ENCODE data around the gene ITM2A. TPM values are rescaled to one million over a fixed set of nuclear protein-coding genes. Genes with fewer than 3 reads are reported as not detected.

ITM2A gene
- total RNA-seq, 1 experiment from 2014 or later = not detected

DNA sequence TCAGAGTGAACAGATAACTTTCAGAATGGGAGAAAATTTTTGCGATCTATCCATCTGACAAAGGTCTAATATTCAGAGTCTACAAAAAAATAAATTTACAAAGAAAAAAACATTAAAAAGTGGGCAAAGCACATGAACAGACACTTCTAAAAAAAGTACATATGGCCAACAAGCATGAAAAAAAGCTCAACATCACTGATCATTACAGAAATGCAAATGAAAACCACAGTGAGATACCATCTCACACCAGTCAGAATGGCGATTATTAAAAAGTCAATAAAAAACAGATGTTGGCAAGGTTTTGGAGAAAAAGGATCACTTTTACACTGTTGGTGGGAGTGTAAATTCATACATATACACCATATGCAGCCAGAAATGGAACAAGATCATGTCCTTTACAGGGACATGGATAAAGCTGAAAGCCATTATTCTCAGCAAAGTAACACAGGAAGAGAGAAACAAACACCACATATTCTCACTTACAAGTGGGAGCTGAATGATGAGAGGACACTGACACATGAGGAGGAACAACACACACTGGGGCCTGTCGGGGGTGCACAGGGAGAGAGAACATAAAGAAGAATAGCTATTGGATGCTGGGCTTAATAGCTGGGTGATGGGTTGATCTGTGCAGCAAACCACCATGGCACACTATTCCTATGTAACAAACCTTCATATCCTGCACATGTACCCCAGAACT, 41.6 kb upstream of the ITM2A start:
- no peak for DNase-seq
- TF ChIP-seq, protein P1, sequence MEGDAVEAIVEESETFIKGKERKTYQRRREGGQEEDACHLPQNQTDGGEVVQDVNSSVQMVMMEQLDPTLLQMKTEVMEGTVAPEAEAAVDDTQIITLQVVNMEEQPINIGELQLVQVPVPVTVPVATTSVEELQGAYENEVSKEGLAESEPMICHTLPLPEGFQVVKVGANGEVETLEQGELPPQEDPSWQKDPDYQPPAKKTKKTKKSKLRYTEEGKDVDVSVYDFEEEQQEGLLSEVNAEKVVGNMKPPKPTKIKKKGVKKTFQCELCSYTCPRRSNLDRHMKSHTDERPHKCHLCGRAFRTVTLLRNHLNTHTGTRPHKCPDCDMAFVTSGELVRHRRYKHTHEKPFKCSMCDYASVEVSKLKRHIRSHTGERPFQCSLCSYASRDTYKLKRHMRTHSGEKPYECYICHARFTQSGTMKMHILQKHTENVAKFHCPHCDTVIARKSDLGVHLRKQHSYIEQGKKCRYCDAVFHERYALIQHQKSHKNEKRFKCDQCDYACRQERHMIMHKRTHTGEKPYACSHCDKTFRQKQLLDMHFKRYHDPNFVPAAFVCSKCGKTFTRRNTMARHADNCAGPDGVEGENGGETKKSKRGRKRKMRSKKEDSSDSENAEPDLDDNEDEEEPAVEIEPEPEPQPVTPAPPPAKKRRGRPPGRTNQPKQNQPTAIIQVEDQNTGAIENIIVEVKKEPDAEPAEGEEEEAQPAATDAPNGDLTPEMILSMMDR (IDR thresholded peaks at IDR 0.05; ENCODE audit: insufficient read depth in 1 of 2, low read depth in 1 of 2, low read length in 1 of 2, severe bottlenecking in 1 of 2, unreplicated experiment in 1 of 2) = no peak
- Mint-ChIP-seq H3K27me3 (ENCODE audit: insufficient read depth, unreplicated experiment) (peaks cover 2% of the 10 kb centered on the region), H3K36me3 (ENCODE audit: insufficient read depth, unreplicated experiment) (no peaks in the 10 kb centered on the region), H3K9me3 (ENCODE audit: unreplicated experiment) (no peaks in the 10 kb centered on the region), H3K27ac (ENCODE audit: unreplicated experiment) (no peak overlapping the region), H3K4me1 (ENCODE audit: low read depth, unreplicated experiment) (no peaks in the 10 kb centered on the region), H3K4me3 (ENCODE audit: unreplicated experiment) (no peak overlapping the region)
- Histone ChIP-seq H3K36me3 (ENCODE audit: control insufficient read depth, insufficient read depth, low read length) (no peaks in the 10 kb centered on the region), H3K9me3 (no peaks in the 10 kb centered on the region), H3K4me3 (ENCODE audit: low read depth, low read length) (no peak overlapping the region), H3K27me3 (replicated peaks; ENCODE audit: control insufficient read depth, insufficient read depth, low read length) (no peaks in the 10 kb centered on the region), H3K4me1 (no peaks in the 10 kb centered on the region)
- intact Hi-C loops (cut with micrococcal nuclease; ENCODE audit: unreplicated experiment) = no loop called here
- no TSS peak for BruUV-seq (replicated peaks)
- CTCF ChIA-PET = no interaction called here
- POLR2A ChIA-PET = no interaction called here

DNA sequence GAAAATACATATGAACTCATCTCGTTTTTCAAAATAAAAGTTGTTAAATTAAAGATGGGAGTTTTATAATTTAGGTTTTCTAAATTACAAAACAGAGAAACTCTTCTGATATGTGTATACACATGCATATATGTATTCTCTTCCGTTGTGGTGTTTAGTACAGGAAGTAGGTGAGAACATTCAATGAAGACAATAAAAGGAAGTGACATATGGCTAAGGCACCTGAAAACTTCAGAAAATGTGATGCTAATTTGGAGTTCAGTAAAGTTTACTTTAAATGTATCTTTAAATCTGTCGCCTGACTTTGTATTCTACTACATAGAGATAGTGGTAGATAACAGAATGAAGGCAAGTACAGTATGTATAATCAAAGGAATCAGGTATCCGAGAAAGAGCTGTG, 33.5 kb upstream of the ITM2A start:
- no peaks in the 10 kb centered on the region for H3K4me1 Mint-ChIP-seq (ENCODE audit: low read depth, unreplicated experiment)
- no peak for DNase-seq
- H3K9me3 Mint-ChIP-seq (ENCODE audit: unreplicated experiment) = no peaks in the 10 kb centered on the region
- Histone ChIP-seq H3K4me1 (no peaks in the 10 kb centered on the region), H3K4me3 (ENCODE audit: low read depth, low read length) (no peak overlapping the region), H3K36me3 (ENCODE audit: control insufficient read depth, insufficient read depth, low read length) (no peaks in the 10 kb centered on the region), H3K9me3 (no peaks in the 10 kb centered on the region), H3K27me3 (replicated peaks; ENCODE audit: control insufficient read depth, insufficient read depth, low read length) (no peaks in the 10 kb centered on the region)
- H3K4me3 Mint-ChIP-seq (ENCODE audit: unreplicated experiment) = no peak overlapping the region
- H3K27me3 Mint-ChIP-seq (ENCODE audit: insufficient read depth, unreplicated experiment) = peaks cover 4% of the 10 kb centered on the region
- ChIA-PET CTCF (no interaction called here), POLR2A (no interaction called here)
- no peak overlapping the region for H3K27ac Mint-ChIP-seq (ENCODE audit: unreplicated experiment)
- TF ChIP-seq, protein P1 (IDR thresholded peaks at IDR 0.05; ENCODE audit: insufficient read depth in 1 of 2, low read depth in 1 of 2, low read length in 1 of 2, severe bottlenecking in 1 of 2, unreplicated experiment in 1 of 2) = no peak
- intact Hi-C loops (cut with micrococcal nuclease; ENCODE audit: unreplicated experiment) = no loop called here
- BruUV-seq (replicated peaks) = no TSS peak
- no peaks in the 10 kb centered on the region for H3K36me3 Mint-ChIP-seq (ENCODE audit: insufficient read depth, unreplicated experiment)

DNA sequence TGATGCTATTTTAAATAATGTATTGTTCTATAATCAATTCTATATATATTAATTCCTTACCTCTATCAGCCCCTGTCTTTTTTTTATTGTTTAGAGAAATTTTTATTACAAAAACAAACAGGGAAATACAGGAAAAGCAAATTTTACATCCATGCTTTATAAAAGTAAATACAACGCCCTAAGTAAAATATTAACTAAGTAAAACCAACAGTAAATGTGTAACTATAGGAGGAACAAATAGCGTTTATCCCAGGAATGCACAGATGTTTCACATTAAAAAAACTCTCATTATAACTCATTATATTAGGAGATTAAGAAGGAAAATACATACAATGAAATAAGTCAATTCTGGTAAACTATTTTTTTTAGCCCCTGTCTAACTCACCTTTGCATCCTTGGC, 8.2 kb upstream of the ITM2A start:
- ChIA-PET POLR2A (no interaction called here), CTCF (no interaction called here)
- H3K9me3 ChIP-seq = no peaks in the 10 kb centered on the region
- no peak for DNase-seq
- Mint-ChIP-seq H3K27me3 (ENCODE audit: insufficient read depth, unreplicated experiment) (no peaks in the 10 kb centered on the region), H3K4me1 (ENCODE audit: low read depth, unreplicated experiment) (no peaks in the 10 kb centered on the region), H3K9me3 (ENCODE audit: unreplicated experiment) (no peaks in the 10 kb centered on the region), H3K27ac (ENCODE audit: unreplicated experiment) (no peak overlapping the region), H3K4me3 (ENCODE audit: unreplicated experiment) (no peak overlapping the region), H3K36me3 (ENCODE audit: insufficient read depth, unreplicated experiment) (no peaks in the 10 kb centered on the region)
- no peak overlapping the region for H3K4me3 ChIP-seq (ENCODE audit: low read depth, low read length)
- no TSS peak for BruUV-seq (replicated peaks)
- H3K27me3 ChIP-seq (replicated peaks; ENCODE audit: control insufficient read depth, insufficient read depth, low read length) = no peaks in the 10 kb centered on the region
- H3K4me1 ChIP-seq = no peaks in the 10 kb centered on the region
- TF ChIP-seq, protein P1 (IDR thresholded peaks at IDR 0.05; ENCODE audit: insufficient read depth in 1 of 2, low read depth in 1 of 2, low read length in 1 of 2, severe bottlenecking in 1 of 2, unreplicated experiment in 1 of 2) = no peak
- H3K36me3 ChIP-seq (ENCODE audit: control insufficient read depth, insufficient read depth, low read length) = no peaks in the 10 kb centered on the region
- intact Hi-C loops (cut with micrococcal nuclease; ENCODE audit: unreplicated experiment) = no loop called here

Measured in Caco-2 (cell line).